ENCODE measurements around the gene FAAP100.
"Not testable (repeated sequence)": the region's sequence is repeated elsewhere in the genome, so short reads cannot be mapped to it uniquely, and the experiment has no call there.

FAAP100 gene

DNA sequence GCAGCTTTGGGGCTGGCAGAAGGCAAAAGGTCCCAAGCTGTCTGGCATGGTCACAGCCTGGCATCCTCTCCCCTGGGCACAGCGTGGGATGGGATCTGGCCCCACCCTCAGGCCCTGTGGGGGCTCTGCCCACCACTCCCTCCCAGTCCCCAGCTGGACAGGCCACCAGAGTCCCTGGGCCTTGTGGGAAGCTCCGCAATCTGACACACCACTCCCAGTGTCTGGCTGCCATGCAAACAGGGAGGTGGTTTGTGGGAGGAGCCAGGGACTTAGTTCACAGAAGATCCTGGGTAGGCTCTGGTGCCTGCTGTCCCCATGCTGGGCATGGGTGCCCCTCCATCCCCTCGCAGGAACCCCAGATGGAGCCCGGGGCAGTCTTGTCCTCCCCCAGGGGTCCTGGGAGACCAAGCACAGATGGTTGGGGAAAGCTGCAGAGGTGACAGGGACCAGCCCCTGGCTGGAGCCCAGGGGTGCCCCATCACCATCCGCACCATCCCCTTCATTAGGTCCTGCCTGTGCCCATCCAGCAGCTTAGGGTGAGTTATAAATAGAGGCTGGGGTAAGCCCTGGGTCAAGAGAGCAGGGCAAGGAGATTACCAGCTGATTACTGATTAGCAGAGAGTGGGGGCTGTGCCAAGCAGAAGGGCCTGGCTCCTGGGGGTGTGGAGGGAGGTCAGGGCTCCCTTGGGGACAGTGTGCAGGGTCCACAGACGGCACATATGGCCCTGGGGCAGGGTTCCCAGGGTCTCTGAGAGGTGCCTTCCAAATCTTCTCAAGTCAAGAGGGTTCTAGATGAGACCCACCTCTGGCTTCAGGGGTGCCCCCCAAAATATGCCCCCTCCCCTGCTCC, 17.8 kb downstream of the FAAP100 start:
- in situ Hi-C loops (cut with HindIII; ENCODE audit: low pct_ligation_motif_present, low sequenced_read_pairs) = no loop called here
- H3K27ac ChIP-seq = no peak overlapping the region
- peaks cover 6% of the 10 kb centered on the region for H3K27me3 ChIP-seq (replicated peaks)
- no peak overlapping the region for H3K4me3 ChIP-seq (ENCODE audit: low read depth, low read length)
- no peaks in the 10 kb centered on the region for H3K36me3 ChIP-seq (replicated peaks)
- TF ChIP-seq, protein P1, sequence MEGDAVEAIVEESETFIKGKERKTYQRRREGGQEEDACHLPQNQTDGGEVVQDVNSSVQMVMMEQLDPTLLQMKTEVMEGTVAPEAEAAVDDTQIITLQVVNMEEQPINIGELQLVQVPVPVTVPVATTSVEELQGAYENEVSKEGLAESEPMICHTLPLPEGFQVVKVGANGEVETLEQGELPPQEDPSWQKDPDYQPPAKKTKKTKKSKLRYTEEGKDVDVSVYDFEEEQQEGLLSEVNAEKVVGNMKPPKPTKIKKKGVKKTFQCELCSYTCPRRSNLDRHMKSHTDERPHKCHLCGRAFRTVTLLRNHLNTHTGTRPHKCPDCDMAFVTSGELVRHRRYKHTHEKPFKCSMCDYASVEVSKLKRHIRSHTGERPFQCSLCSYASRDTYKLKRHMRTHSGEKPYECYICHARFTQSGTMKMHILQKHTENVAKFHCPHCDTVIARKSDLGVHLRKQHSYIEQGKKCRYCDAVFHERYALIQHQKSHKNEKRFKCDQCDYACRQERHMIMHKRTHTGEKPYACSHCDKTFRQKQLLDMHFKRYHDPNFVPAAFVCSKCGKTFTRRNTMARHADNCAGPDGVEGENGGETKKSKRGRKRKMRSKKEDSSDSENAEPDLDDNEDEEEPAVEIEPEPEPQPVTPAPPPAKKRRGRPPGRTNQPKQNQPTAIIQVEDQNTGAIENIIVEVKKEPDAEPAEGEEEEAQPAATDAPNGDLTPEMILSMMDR (IDR thresholded peaks at IDR 0.05; ENCODE audit: low read depth, low read length, missing control alignments) = no peak
- DNase-seq = no peak

DNA sequence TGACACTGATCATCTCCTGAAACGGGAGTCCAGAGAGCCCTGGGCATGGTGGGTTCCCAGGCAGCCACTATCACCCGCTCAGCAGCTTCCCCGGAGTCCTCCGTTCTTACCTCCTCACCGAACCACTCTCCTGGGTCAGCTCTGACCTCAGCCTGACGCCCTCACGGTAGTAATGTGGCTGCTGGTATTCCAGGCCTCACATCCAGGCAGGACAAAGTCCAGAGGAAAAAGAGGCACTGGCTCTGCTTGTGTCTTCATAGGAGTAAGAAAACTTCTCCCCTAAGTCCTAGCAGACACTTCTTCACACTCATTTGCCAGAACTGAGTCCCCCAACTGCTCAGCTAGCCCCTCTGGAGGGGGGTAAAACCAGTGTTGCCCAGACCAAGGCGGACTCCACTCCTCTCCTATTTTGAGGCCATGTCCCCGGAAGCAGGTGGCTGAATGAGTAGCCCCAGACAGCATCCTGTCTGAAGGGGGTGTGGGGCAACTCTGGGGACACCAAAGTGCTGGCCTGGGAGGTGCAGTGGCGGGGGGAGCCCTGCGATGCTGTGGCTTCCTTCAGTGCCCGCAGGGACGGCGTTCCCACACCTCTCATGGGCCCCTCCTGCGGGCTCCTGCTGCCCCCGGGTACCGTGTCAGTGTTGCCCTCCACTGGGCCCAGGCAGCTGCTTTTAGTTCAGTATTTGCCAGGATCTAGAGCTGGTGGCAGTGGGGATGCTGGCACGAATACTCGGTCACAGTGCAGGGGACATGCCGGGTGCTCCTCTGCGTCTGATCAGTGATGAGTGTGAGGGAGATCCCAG, 18.6 kb downstream of the FAAP100 start:
- TF ChIP-seq, protein P1 (IDR thresholded peaks at IDR 0.05; ENCODE audit: low read depth, low read length, missing control alignments) = no peak
- H3K4me3 ChIP-seq (ENCODE audit: low read depth, low read length) = no peak overlapping the region
- no peaks in the 10 kb centered on the region for H3K36me3 ChIP-seq (replicated peaks)
- peaks cover 9% of the 10 kb centered on the region for H3K27me3 ChIP-seq (replicated peaks)
- DNase-seq = no peak
- in situ Hi-C loops (cut with HindIII; ENCODE audit: low pct_ligation_motif_present, low sequenced_read_pairs) = no loop called here
- no peak overlapping the region for H3K27ac ChIP-seq

DNA sequence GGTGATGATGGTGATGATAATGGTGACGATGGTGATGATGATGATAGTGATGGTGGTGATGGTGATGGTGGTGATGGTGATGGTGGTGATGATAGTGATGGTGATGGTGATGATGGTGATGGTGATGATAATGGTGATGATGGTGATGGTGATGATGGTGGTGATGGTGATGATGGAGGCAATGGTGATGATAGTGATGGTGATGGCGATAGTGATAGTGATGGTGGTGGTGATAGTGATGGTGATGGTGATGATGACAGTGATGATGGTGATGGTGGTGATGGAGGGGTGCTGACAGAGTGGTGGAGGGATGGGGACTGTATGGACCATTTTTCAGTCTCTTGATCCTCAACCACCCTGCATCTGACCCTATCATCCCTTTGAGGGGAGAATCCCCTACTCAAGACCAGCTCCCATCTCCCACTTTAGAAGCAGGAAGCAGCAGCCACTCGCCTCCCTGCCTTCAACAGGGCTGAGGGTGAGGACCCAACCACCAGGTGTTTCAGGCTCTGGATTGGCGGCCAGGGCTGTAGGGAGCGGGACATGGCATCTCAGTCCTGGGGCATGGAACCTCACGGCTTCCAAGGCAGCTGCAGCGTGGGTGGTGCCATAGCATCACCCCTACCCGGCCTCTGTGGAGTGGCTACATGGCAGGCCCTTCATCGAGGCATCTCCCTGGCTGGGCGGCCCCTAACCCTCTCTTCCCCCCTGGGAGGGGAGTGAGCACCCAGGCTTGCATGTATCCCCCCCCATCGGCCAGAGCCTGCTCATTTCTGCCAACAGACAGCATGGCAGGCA, 19.5 kb downstream of the FAAP100 start:
- Histone ChIP-seq H3K27ac (no peak overlapping the region), H3K27me3 (replicated peaks) (peaks cover 9% of the 10 kb centered on the region), H3K36me3 (replicated peaks) (no peaks in the 10 kb centered on the region), H3K4me3 (ENCODE audit: low read depth, low read length) (no peak overlapping the region)
- TF ChIP-seq, protein P1 (IDR thresholded peaks at IDR 0.05; ENCODE audit: low read depth, low read length, missing control alignments) = no peak
- no peak for DNase-seq
- in situ Hi-C loops (cut with HindIII; ENCODE audit: low pct_ligation_motif_present, low sequenced_read_pairs) = no loop called here

GRCh38 chr17:81531998-81532404, 20.2 kb downstream of the FAAP100 start:
- in situ Hi-C loops (cut with HindIII; ENCODE audit: low pct_ligation_motif_present, low sequenced_read_pairs); H3K36me3 ChIP-seq (replicated peaks); DNase-seq; H3K4me3 ChIP-seq (ENCODE audit: low read depth, low read length); H3K27ac ChIP-seq; H3K27me3 ChIP-seq (replicated peaks): not testable (repeated sequence)

DNA sequence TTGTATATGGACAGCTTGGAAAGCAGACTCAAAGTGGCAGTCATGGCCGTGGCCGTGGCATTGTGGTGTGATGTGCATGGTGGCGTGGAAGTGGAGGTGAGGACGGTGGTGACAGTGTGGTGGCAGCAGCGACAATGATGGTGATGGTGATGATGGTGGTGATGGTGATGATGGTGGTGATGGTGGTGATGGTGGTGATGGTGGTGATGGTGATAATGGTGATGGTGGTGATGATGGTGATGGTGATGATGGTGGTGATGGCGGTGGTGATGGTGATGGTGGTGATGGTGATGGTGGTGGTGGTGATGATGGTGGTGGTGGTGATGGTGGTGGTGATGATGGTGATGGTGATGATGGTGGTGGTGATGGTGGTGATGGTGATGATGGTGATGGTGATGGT, 21.1 kb downstream of the FAAP100 start:
- DNase-seq; H3K27ac ChIP-seq; H3K27me3 ChIP-seq (replicated peaks); in situ Hi-C loops (cut with HindIII; ENCODE audit: low pct_ligation_motif_present, low sequenced_read_pairs); H3K36me3 ChIP-seq (replicated peaks); H3K4me3 ChIP-seq (ENCODE audit: low read depth, low read length): not testable (repeated sequence)

GRCh38 chr17:81529437-81529803, 22.7 kb downstream of the FAAP100 start:
- DNase-seq = no peak
- TF ChIP-seq, protein P1 (IDR thresholded peaks at IDR 0.05; ENCODE audit: low read depth, low read length, missing control alignments) = no peak
- Histone ChIP-seq H3K27ac (no peak overlapping the region), H3K27me3 (replicated peaks) (peaks cover 4% of the 10 kb centered on the region), H3K36me3 (replicated peaks) (no peaks in the 10 kb centered on the region), H3K4me3 (ENCODE audit: low read depth, low read length) (no peak overlapping the region)
- in situ Hi-C loops (cut with HindIII; ENCODE audit: low pct_ligation_motif_present, low sequenced_read_pairs) = no loop called here

All from brain microvascular endothelial cell (primary cell).